Neural cell (in vitro differentiated cells): ENCODE results near the gene LDB2. TPM values are rescaled to one million over a fixed set of nuclear protein-coding genes. Genes with fewer than 3 reads are reported as not detected.

Source experiments
- H2AFZ ChIP-seq: fragments of 200-600, 300-800 bp; sonication (generic), shearing (Covaris generic); 2 replicates; pipeline ENCODE4 v1.6.0; 2014; ENCODE audit warnings: low read depth, mild to moderate bottlenecking, antibody characterized with exemption, low read length, moderate library complexity
- H3F3A ChIP-seq: fragments of 200-600 bp; shearing (Covaris generic); 2 replicates; pipeline ENCODE4 v1.6.1; 2016; ENCODE audit warnings: mild to moderate bottlenecking, moderate library complexity, mixed read lengths, antibody characterized with exemption, low read length; ENCODE audit not compliant: insufficient read depth, poor library complexity, severe bottlenecking
- H3K27ac ChIP-seq: fragments of 200-600, 300-800 bp; sonication (generic), shearing (Covaris generic); 2 replicates; pipeline ENCODE4 v1.5.1; 2014; ENCODE audit warnings: mild to moderate bottlenecking, low read length, moderate library complexity
- H3K27me3 ChIP-seq: fragments of 300-800, 200-600 bp; sonication (generic), shearing (Covaris generic); 2 replicates; pipeline ENCODE4 v1.6.0; 2014; ENCODE audit warnings: mild to moderate bottlenecking, low read depth, low read length, moderate library complexity; ENCODE audit not compliant: insufficient read depth
- H3K36me3 ChIP-seq: fragments of 300-800, 200-600 bp; sonication (generic), shearing (Covaris generic); 2 replicates; pipeline ENCODE4 v1.5.1; 2014; ENCODE audit warnings: mild to moderate bottlenecking, antibody characterized with exemption, low read length, moderate library complexity; ENCODE audit not compliant: insufficient read depth
- H3K4me2 ChIP-seq: fragments of 300-800, 200-600 bp; sonication (generic), shearing (Covaris generic); 2 replicates; pipeline ENCODE4 v1.6.0; 2014; ENCODE audit warnings: mild to moderate bottlenecking, low read length
- H3K4me3 ChIP-seq: fragments of 300-800, 200-600 bp; sonication (generic), shearing (Covaris generic); 2 replicates; pipeline ENCODE4 v1.5.1; 2014; ENCODE audit warnings: mild to moderate bottlenecking, low read length, moderate library complexity
- H3K79me2 ChIP-seq: fragments of 200-600 bp; shearing (Covaris generic); replicated peaks from 2 replicates; pipeline ENCODE4 v1.6.0; 2014; ENCODE audit warnings: mild to moderate bottlenecking, low read length, moderate library complexity; ENCODE audit not compliant: insufficient read depth
- H3K9ac ChIP-seq: fragments of 300-800, 200-600 bp; sonication (generic), shearing (Covaris generic); 2 replicates; pipeline ENCODE4 v1.6.1; 2016; ENCODE audit warnings: mild to moderate bottlenecking, low read length, mixed read lengths
- H3K9me2 ChIP-seq: fragments of 200-600 bp; shearing (Covaris generic); 2 replicates; pipeline ENCODE4 v1.6.1; 2016; ENCODE audit warnings: mild to moderate bottlenecking, low read length, mixed read lengths; ENCODE audit not compliant: insufficient read depth
- H3K9me3 ChIP-seq: fragments of 200-600, 300-800 bp; sonication (generic), shearing (Covaris generic); 2 replicates; pipeline ENCODE4 v1.6.1; 2016; ENCODE audit warnings: mild to moderate bottlenecking, mixed run types, low read length, moderate library complexity, mixed read lengths
- H4K20me1 ChIP-seq: fragments of 200-600 bp; shearing (Covaris generic); 2 replicates; pipeline ENCODE4 v1.6.1; 2016; ENCODE audit warnings: mild to moderate bottlenecking, mixed run types; ENCODE audit not compliant: insufficient read depth
- CTCF ChIP-seq: fragments of 450-650 bp; IDR thresholded peaks from 2 replicates; pipeline ENCODE4 v1.5.1; 2014; ENCODE audit warnings: antibody characterized with exemption, mild to moderate bottlenecking, moderate library complexity; ENCODE audit not compliant: poor library complexity, severe bottlenecking
- EP300 ChIP-seq: fragments of 450-650 bp; conservative IDR thresholded peaks from 2 replicates; pipeline ENCODE4 v1.6.1; 2014; ENCODE audit warnings: antibody characterized with exemption, mild to moderate bottlenecking, moderate library complexity; ENCODE audit not compliant: poor library complexity, severe bottlenecking
- EZH2 ChIP-seq: fragments of 200-600, 300-800 bp; shearing (Covaris generic), sonication (generic); IDR thresholded peaks from 2 replicates; pipeline ENCODE4 v1.6.1; 2014; ENCODE audit warnings: antibody characterized with exemption, low read length, borderline replicate concordance, mild to moderate bottlenecking; ENCODE audit not compliant: insufficient read depth, poor library complexity, severe bottlenecking
- MXI1 ChIP-seq: fragments of 450-650 bp; conservative IDR thresholded peaks from 2 replicates; pipeline ENCODE4 v1.6.1; 2014; ENCODE audit warnings: antibody characterized with exemption, mild to moderate bottlenecking; ENCODE audit not compliant: poor library complexity, severe bottlenecking
- POLR2AphosphoS5 ChIP-seq: IDR thresholded peaks from 2 replicates; pipeline ENCODE4 v1.6.1; 2012
- RAD21 ChIP-seq: fragments of 450-650 bp; conservative IDR thresholded peaks from 2 replicates; pipeline ENCODE4 v1.6.1; 2014; ENCODE audit warnings: antibody characterized with exemption, mild to moderate bottlenecking, moderate library complexity
- REST ChIP-seq: IDR thresholded peaks from 2 replicates; pipeline ENCODE4 v1.6.1; 2012; ENCODE audit warnings: borderline replicate concordance
- SMC3 ChIP-seq: fragments of 450-650 bp; conservative IDR thresholded peaks from 2 replicates; pipeline ENCODE4 v1.6.1; 2014; ENCODE audit warnings: antibody characterized with exemption, mild to moderate bottlenecking, moderate library complexity; ENCODE audit not compliant: poor library complexity
- TAF1 ChIP-seq: IDR thresholded peaks from 2 replicates; pipeline ENCODE4 v1.6.1; 2012; ENCODE audit warnings: low read depth
- polyA plus RNA-seq: library from polyadenylated mRNA; depleted of rRNA; stranded (reverse); fragments of >200 nt; gene quantifications from 2 replicates; pipeline ENCODE4 v1.2.3, GENCODE V29; 2014

The LDB2 gene
- polyA plus RNA-seq, 1 donor from 2014 or later = 58.9 TPM

GRCh38 chr4:16728111-16728510 lies 170.3 kb downstream of the LDB2 start:
- no peak for TF ChIP-seq TAF1
- TF ChIP-seq MXI1 = no peak
- no peak for TF ChIP-seq POLR2AphosphoS5
- TF ChIP-seq RAD21 = no peak
- no peak for TF ChIP-seq EP300
- TF ChIP-seq CTCF = no peak
- TF ChIP-seq SMC3 = no peak
- no peak for TF ChIP-seq EZH2
- no peak for TF ChIP-seq REST
- Histone ChIP-seq H3K9ac (no peak overlapping the region), H3K4me3 (no peak overlapping the region), H3K9me3 (no peaks in the 10 kb centered on the region), H3K9me2 (no peaks in the 10 kb centered on the region), H3K27ac (no peak overlapping the region), H3F3A (no peaks in the 10 kb centered on the region), H3K36me3 (no peaks in the 10 kb centered on the region), H3K4me2 (no peak overlapping the region), H2AFZ (no peak overlapping the region), H4K20me1 (no peaks in the 10 kb centered on the region), H3K79me2 (no peaks in the 10 kb centered on the region), H3K27me3 (no peaks in the 10 kb centered on the region)

GRCh38 chr4:16727218-16727617 lies 171.2 kb downstream of the LDB2 start:
- H3K4me3 ChIP-seq = no peak overlapping the region

More at GRCh38 chr4:16727218-16727617, 171.2 kb downstream of the LDB2 start:
- Histone ChIP-seq H4K20me1 (no peaks in the 10 kb centered on the region), H3K9me3 (no peaks in the 10 kb centered on the region), H3K9me2 (no peaks in the 10 kb centered on the region), H3K27me3 (no peaks in the 10 kb centered on the region), H3K36me3 (no peaks in the 10 kb centered on the region), H3F3A (no peaks in the 10 kb centered on the region), H2AFZ (no peak overlapping the region), H3K79me2 (no peaks in the 10 kb centered on the region), H3K27ac (no peak overlapping the region), H3K9ac (no peak overlapping the region), H3K4me2 (no peak overlapping the region)
- no peak for TF ChIP-seq TAF1
- TF ChIP-seq RAD21 = no peak
